GM23338 (cell line): ENCODE results near the gene RAB9A. TPM values are rescaled to one million over a fixed set of nuclear protein-coding genes. Genes with fewer than 3 reads are reported as not detected.

Experiments
- ATAC-seq: fragments of 200-7000 bp; cut with Tn5 transposase; 3 replicates; pipeline ENCODE4 v1.9.1; 2020
- DNase-seq: peaks from one replicate; pipeline ENCODE4 v3.0.0-alpha.2; 2015; ENCODE audit warnings: low spot score
- H2AFZ ChIP-seq: fragments of 200-600 bp; sonication (generic); 2 replicates; pipeline ENCODE4 v1.8.0; 2016; ENCODE audit warnings: antibody characterized with exemption, mild to moderate bottlenecking, moderate library complexity
- H3F3A ChIP-seq: fragments of 200-600 bp; sonication (generic); replicated peaks from 2 replicates; pipeline ENCODE4 v1.8.0; 2017; ENCODE audit warnings: antibody characterized with exemption, mixed run types, low read depth
- H3K27ac ChIP-seq: fragments of 200-600 bp; sonication (generic); 2 replicates; pipeline ENCODE4 v1.6.1; 2016; ENCODE audit warnings: low read depth
- H3K27me3 ChIP-seq: fragments of 200-600 bp; sonication (generic); 2 replicates; pipeline ENCODE4 v1.8.0; 2016; ENCODE audit warnings: mild to moderate bottlenecking, mixed run types, moderate library complexity; ENCODE audit not compliant: insufficient read depth
- H3K36me3 ChIP-seq: fragments of 200-600 bp; sonication (generic); 2 replicates; pipeline ENCODE4 v1.8.0; 2016; ENCODE audit warnings: mild to moderate bottlenecking; ENCODE audit not compliant: insufficient read depth
- H3K4me1 ChIP-seq: fragments of 200-600 bp; sonication (generic); 2 replicates; pipeline ENCODE4 v1.8.0; 2016; ENCODE audit warnings: mild to moderate bottlenecking, moderate library complexity; ENCODE audit not compliant: insufficient read depth
- H3K4me2 ChIP-seq: fragments of 200-600 bp; sonication (generic); 2 replicates; pipeline ENCODE4 v1.7.1; 2017; ENCODE audit warnings: mixed run types
- H3K4me3 ChIP-seq: fragments of 200-600 bp; sonication (generic); 2 replicates; pipeline ENCODE4 v1.6.1; 2016; ENCODE audit warnings: mixed run types
- H3K79me2 ChIP-seq: fragments of 200-600 bp; sonication (generic); replicated peaks from 2 replicates; pipeline ENCODE4 v1.8.0; 2017; ENCODE audit warnings: mild to moderate bottlenecking; ENCODE audit not compliant: insufficient read depth
- H3K9me2 ChIP-seq: fragments of 200-600 bp; sonication (generic); 2 replicates; pipeline ENCODE4 v1.8.0; 2017; ENCODE audit not compliant: insufficient read depth
- H4K20me1 ChIP-seq: fragments of 200-600 bp; sonication (generic); replicated peaks from 2 replicates; pipeline ENCODE4 v1.8.0; 2017; ENCODE audit warnings: mild to moderate bottlenecking; ENCODE audit not compliant: insufficient read depth
- H3K27ac Mint-ChIP-seq: 2 replicates; pipeline ENCODE4 v1.8.0; 2020; ENCODE audit warnings: inconsistent platforms, mild to moderate bottlenecking, moderate library complexity, mixed read lengths
- H3K27me3 Mint-ChIP-seq: 3 replicates; pipeline ENCODE4 v1.8.0; 2022; ENCODE audit warnings: low read depth, mild to moderate bottlenecking, moderate library complexity, mixed read lengths, inconsistent platforms; ENCODE audit not compliant: insufficient read depth, poor library complexity
- H3K36me3 Mint-ChIP-seq: 3 replicates; pipeline ENCODE4 v1.8.0; 2021; ENCODE audit warnings: low read depth, mild to moderate bottlenecking, inconsistent platforms, moderate library complexity, mixed read lengths
- H3K4me1 Mint-ChIP-seq: 3 replicates; pipeline ENCODE4 v1.8.0; 2020; ENCODE audit warnings: mild to moderate bottlenecking, inconsistent platforms, mixed read lengths
- H3K4me3 Mint-ChIP-seq: 3 replicates; pipeline ENCODE4 v1.8.0; 2021; ENCODE audit warnings: moderate library complexity, mild to moderate bottlenecking, inconsistent platforms, mixed read lengths
- H3K9me3 Mint-ChIP-seq: 3 replicates; pipeline ENCODE4 v1.8.0; 2020; ENCODE audit warnings: moderate library complexity, mild to moderate bottlenecking, inconsistent platforms, mixed read lengths
- CTCF ChIP-seq, 2 experiments: fragments of 200-600 bp in 1 of 2; sonication (generic) in 1 of 2; conservative IDR thresholded peaks; 2 replicates each; pipeline versions ENCODE4 v1.5.1 to v1.6.1; 2016 to 2017; ENCODE audit warnings: antibody characterized with exemption in 2 of 2, low read depth in 2 of 2, mild to moderate bottlenecking in 2 of 2, moderate library complexity in 1 of 2
- ETS1 ChIP-seq: IDR thresholded peaks from 2 replicates; pipeline ENCODE4 v1.6.1; 2016; ENCODE audit warnings: antibody characterized with exemption
- EZH2 ChIP-seq: fragments of 200-600 bp; sonication (generic); IDR thresholded peaks from one replicate; pipeline ENCODE4 v1.8.0; 2017; ENCODE audit warnings: antibody characterized with exemption, mild to moderate bottlenecking, low read depth; ENCODE audit not compliant: unreplicated experiment
- NANOG ChIP-seq: IDR thresholded peaks from 2 replicates; pipeline ENCODE4 v1.6.1; 2016; ENCODE audit warnings: antibody characterized with exemption, borderline replicate concordance
- POLR2AphosphoS5 ChIP-seq: IDR thresholded peaks from 2 replicates; pipeline ENCODE4 v1.6.1; 2016; ENCODE audit warnings: antibody characterized with exemption, low read depth
- STAT1 ChIP-seq: IDR thresholded peaks from one replicate; pipeline ENCODE4 v1.6.1; 2016; ENCODE audit warnings: antibody characterized with exemption; ENCODE audit not compliant: unreplicated experiment
- ZNF331 ChIP-seq: fragments of 250-450 bp; sonication (Bioruptor Pico); IDR thresholded peaks from 2 replicates; pipeline ENCODE4 v1.5.0; 2020; ENCODE audit warnings: low read depth, mild to moderate bottlenecking, moderate library complexity
- ZNF462 ChIP-seq: fragments of 250-450 bp; sonication (Bioruptor Pico); IDR thresholded peaks from 2 replicates; pipeline ENCODE4 v1.5.0; 2020; ENCODE audit warnings: mild to moderate bottlenecking, moderate library complexity
- polyA plus RNA-seq: library from polyadenylated mRNA; unstranded; fragments of >200 nt; fragmentation: Nextera tagmentation; extraction: Ambion mirVana; gene quantifications from 2 replicates; pipeline ENCODE4 v1.2.1, GENCODE V29; 2016
- total RNA-seq: library from RNA; depleted of rRNA; stranded (reverse); fragments of >200 nt; shearing (Covaris generic); gene quantifications from 2 replicates; pipeline ENCODE4 v1.2.3, GENCODE V29; 2014

The RAB9A gene
- total and polyA plus RNA-seq, 2 experiments from 2014 or later = 43.3 to 45.1 TPM

- Mint-ChIP-seq H3K36me3 (peaks cover 40% of the 10 kb centered on the region), H3K9me3 (no peaks in the 10 kb centered on the region), H3K27ac (no peak overlapping the region), H3K4me3 (no peak overlapping the region), H3K27me3 (no peaks in the 10 kb centered on the region), H3K4me1 (peaks cover 2% of the 10 kb centered on the region; the same call in 1 of the 3 replicates)
- DNase-seq (no peak), ATAC-seq (no peak)
- Histone ChIP-seq H4K20me1 (no peaks in the 10 kb centered on the region), H3K36me3 (no peaks in the 10 kb centered on the region), H3K9me2 (no peaks in the 10 kb centered on the region), H3K27ac (no peak overlapping the region), H3F3A (no peaks in the 10 kb centered on the region), H2AFZ (no peak overlapping the region), H3K4me3 (no peak overlapping the region), H3K27me3 (no peaks in the 10 kb centered on the region), H3K4me2 (no peak overlapping the region), H3K79me2 (peaks cover 17% of the 10 kb centered on the region), H3K4me1 (no peaks in the 10 kb centered on the region)
- TF ChIP-seq ZNF462 (CRISPR knock-in tag) (no peak), ETS1 (no peak)
These were observed 32.4 kb downstream of the RAB9A start for GRCh38 chrX:13721371-13721770.

- Histone ChIP-seq H3K4me3 (no peak overlapping the region), H3K36me3 (no peaks in the 10 kb centered on the region), H3K4me1 (no peaks in the 10 kb centered on the region), H3K79me2 (peaks cover 22% of the 10 kb centered on the region), H2AFZ (no peak overlapping the region), H3K9me2 (no peaks in the 10 kb centered on the region), H3F3A (no peaks in the 10 kb centered on the region), H3K4me2 (no peak overlapping the region), H3K27me3 (no peaks in the 10 kb centered on the region), H4K20me1 (no peaks in the 10 kb centered on the region), H3K27ac (no peak overlapping the region)
- Mint-ChIP-seq H3K4me3 (no peak overlapping the region), H3K27me3 (no peaks in the 10 kb centered on the region), H3K4me1 (peaks cover 2% of the 10 kb centered on the region; the same call in 1 of the 3 replicates), H3K27ac (no peak overlapping the region), H3K36me3 (peaks cover 38% of the 10 kb centered on the region), H3K9me3 (no peaks in the 10 kb centered on the region)
- ATAC-seq = no peak
- DNase-seq = no peak
- no peak for TF ChIP-seq STAT1
- TF ChIP-seq EZH2 = no peak
- TF ChIP-seq POLR2AphosphoS5 = no peak
- no peak for TF ChIP-seq NANOG
- no peak for TF ChIP-seq ETS1
- TF ChIP-seq ZNF331 (CRISPR knock-in tag) = no peak
- TF ChIP-seq CTCF (conservative IDR thresholded peaks at IDR 0.05; ENCODE audit: low read depth in 2 of 2) = no peak
These were observed 33.0 kb downstream of the RAB9A start for GRCh38 chrX:13721819-13722519.
